Urinary bladder (tissue), 4 donors: ENCODE data around the gene SLC18A2. TPM values are rescaled to one million over a fixed set of nuclear protein-coding genes. Genes with fewer than 3 reads are reported as not detected.

Experiments used
- DNase-seq: peaks from one replicate; pipeline ENCODE4 v3.0.0-alpha.2; 2015; ENCODE audit errors: extremely low spot score
- H3K27ac ChIP-seq: one replicate; pipeline ENCODE4 v1.5.1; 2013; ENCODE audit warnings: low read depth, mild to moderate bottlenecking, moderate library complexity
- H3K36me3 ChIP-seq: one replicate; pipeline ENCODE4 v1.6.1; 2013; ENCODE audit warnings: mild to moderate bottlenecking, moderate library complexity; ENCODE audit not compliant: insufficient read depth
- H3K4me1 ChIP-seq: one replicate; pipeline ENCODE4 v1.6.1; 2013; ENCODE audit warnings: mild to moderate bottlenecking, moderate library complexity; ENCODE audit not compliant: insufficient read depth
- H3K4me3 ChIP-seq: one replicate; pipeline ENCODE4 v1.5.1; 2013; ENCODE audit warnings: low read depth, low read length
- WGBS: extraction: QIAGEN DNeasy Blood & Tissue Kit; methylation state at CpG from one replicate; pipeline ENCODE4 v1.1.7; 2013; 5-methylcytosine and 5-hydroxymethylcytosine counted together
- polyA plus RNA-seq: library from polyadenylated mRNA; stranded (reverse); fragments of 200-250 nt; gene quantifications from one replicate; pipeline ENCODE4 v1.2.3, GENCODE V29; 2013
- total RNA-seq: library from RNA; depleted of rRNA; stranded (reverse); fragments of >200 nt; gene quantifications from one replicate; pipeline ENCODE4 v1.2.3, GENCODE V29; 2014
- donor health status: healthy with polysubstance abuse.
- donor health status: healthy.

SLC18A2 gene
- total and polyA plus RNA-seq, 2 donors = 2.5 to 12.6 TPM

GRCh38 chr10:117324367-117324766 is 83.5 kb downstream of the SLC18A2 start:
- peaks cover 5% of the 10 kb centered on the region for H3K36me3 ChIP-seq
- no peak overlapping the region for H3K27ac ChIP-seq
- no peak overlapping the region for H3K4me3 ChIP-seq
- H3K4me1 ChIP-seq = no peaks in the 10 kb centered on the region
- no peak for DNase-seq
- WGBS = 93% methylated on average over 2 of the region's 2 CpGs

- Histone ChIP-seq H3K4me3 (no peak overlapping the region), H3K27ac (no peak overlapping the region), H3K36me3 (peaks cover 5% of the 10 kb centered on the region), H3K4me1 (no peaks in the 10 kb centered on the region)
- no peak for DNase-seq
Measured at GRCh38 chr10:117327262-117327661, 86.3 kb downstream of the SLC18A2 start.

Other genes starting within 250 kb of the SLC18A2 start
- 14.9 TPM for gene SHTN1, start 235.9 kb upstream of the SLC18A2 start, total RNA-seq
- gene SHTN1, start 235.9 kb upstream of the SLC18A2 start, polyA plus RNA-seq = 2.9 TPM
- not detected for gene VAX1, start 102.8 kb upstream of the SLC18A2 start, total RNA-seq
- gene VAX1, start 102.8 kb upstream of the SLC18A2 start, polyA plus RNA-seq = not detected
- not detected for gene KCNK18, start 43.6 kb upstream of the SLC18A2 start, total RNA-seq
- not detected for gene KCNK18, start 43.6 kb upstream of the SLC18A2 start, polyA plus RNA-seq
- 28.2 TPM for gene PDZD8, start 134.3 kb downstream of the SLC18A2 start, total RNA-seq
- gene PDZD8, start 134.3 kb downstream of the SLC18A2 start, polyA plus RNA-seq = 14.5 TPM